Esophagus muscularis mucosa (tissue), 4 donors: Measurements from ENCODE around the gene ANKRD6. TPM values are rescaled to one million over a fixed set of nuclear protein-coding genes. Genes with fewer than 3 reads are reported as not detected.

Experiments
- DNase-seq: peaks from one replicate; pipeline ENCODE4 v3.0.0-alpha.2; 2017; ENCODE audit errors: extremely low spot score
- H3K27ac ChIP-seq, 4 donors: fragments of 200-600 bp; sonication (generic); replicated peaks in 1 of 4; 1 replicate in 3 of 4; 2 replicates in 1 of 4; pipeline ENCODE4 v1.5.1; 2016 to 2019; ENCODE audit warnings: mild to moderate bottlenecking in 1 of 4
- H3K27me3 ChIP-seq, 4 donors: fragments of 200-600 bp; sonication (generic); one replicate each; pipeline versions ENCODE4 v1.5.1 to v1.6.0; 2016 to 2019
- H3K36me3 ChIP-seq, 4 donors: fragments of 200-600 bp; sonication (generic); one replicate each; pipeline ENCODE4 v1.5.1; 2016 to 2019
- H3K4me1 ChIP-seq, 4 donors: fragments of 200-600 bp; sonication (generic); one replicate each; pipeline ENCODE4 v1.5.1; 2016 to 2019
- H3K4me3 ChIP-seq, 4 donors: fragments of 200-600 bp; sonication (generic); 1 replicate in 2 of 4; 2 replicates in 2 of 4; pipeline ENCODE4 v1.5.1; 2016 to 2019; ENCODE audit warnings: mild to moderate bottlenecking in 4 of 4, moderate library complexity in 1 of 4
- H3K9me3 ChIP-seq, 4 donors: fragments of 200-600 bp; sonication (generic); 1 replicate in 3 of 4; 2 replicates in 1 of 4; pipeline ENCODE4 v1.5.1; 2016 to 2019
- CTCF ChIP-seq, 3 experiments: fragments of 200-600 bp in 2 of 3; fragments of 450-650 bp in 1 of 3; sonication (generic) in 2 of 3; IDR thresholded peaks; one replicate each; pipeline ENCODE4 v1.5.1; 2017 to 2019; ENCODE audit warnings: antibody characterized with exemption in 3 of 3, mild to moderate bottlenecking in 2 of 3, moderate library complexity in 1 of 3
- EP300 ChIP-seq: sonication (generic); formaldehyde crosslinking; IDR thresholded peaks from one replicate; pipeline ENCODE4 v1.6.1; 2017; ENCODE audit warnings: antibody characterized with exemption
- POLR2A ChIP-seq: fragments of 450-650 bp; IDR thresholded peaks from one replicate; pipeline ENCODE4 v1.6.1; 2017; ENCODE audit warnings: antibody characterized with exemption, moderate library complexity, mild to moderate bottlenecking, low read depth
- POLR2AphosphoS5 ChIP-seq, 2 donors: sonication (generic); formaldehyde crosslinking; IDR thresholded peaks; one replicate each; pipeline ENCODE4 v1.6.1; 2017; ENCODE audit warnings: antibody characterized with exemption in 2 of 2
- WGBS: methylation state at CpG from one replicate; pipeline ENCODE4 v1.1.5; 2018; 5-methylcytosine and 5-hydroxymethylcytosine counted together
- intact Hi-C: fragments of 100-400 bp; cut with DNase I; formaldehyde crosslinking; loops from one replicate; pipeline ENCODE4 v1.15.1; 2023
- total RNA-seq, 4 donors: library from RNA; depleted of rRNA; stranded (reverse); fragments of >200 nt; gene quantifications; one replicate each; pipeline versions ENCODE4 v1.1.0 to v1.2.1, GENCODE V29; 2016

The ANKRD6 gene
- total RNA-seq, 4 donors from 2014 or later = 9.1 to 18.9 (median 10.7) TPM

GRCh38 chr6:89583559-89583958, 150.6 kb downstream of the ANKRD6 start:
- Histone ChIP-seq H3K4me3 (no peak overlapping the region), H3K27me3 (no peaks in the 10 kb centered on the region), H3K9me3 (no peaks in the 10 kb centered on the region), H3K36me3 (no peaks in the 10 kb centered on the region), H3K27ac (no peak overlapping the region), H3K4me1 (no peaks in the 10 kb centered on the region)
- intact Hi-C loops = no loop called here
- 97% methylated on average over 2 of the region's 2 CpGs for WGBS
- no peak for DNase-seq
- TF ChIP-seq POLR2A (no peak), POLR2AphosphoS5 (IDR thresholded peaks at IDR 0.05) (no peak), EP300 (no peak), CTCF (IDR thresholded peaks at IDR 0.05) (no peak)

- 87% methylated on average over 3 of the region's 3 CpGs for WGBS
- no peak for TF ChIP-seq EP300
- TF ChIP-seq POLR2A = no peak
- no peak for TF ChIP-seq POLR2AphosphoS5 (IDR thresholded peaks at IDR 0.05)
- no peak for TF ChIP-seq CTCF (IDR thresholded peaks at IDR 0.05)
- Histone ChIP-seq H3K4me1 (no peaks in the 10 kb centered on the region), H3K9me3 (no peaks in the 10 kb centered on the region), H3K36me3 (no peaks in the 10 kb centered on the region), H3K27me3 (no peaks in the 10 kb centered on the region), H3K27ac (no peak overlapping the region), H3K4me3 (no peak overlapping the region)
- intact Hi-C loops = no loop called here
- DNase-seq = no peak
These were observed 151.6 kb downstream of the ANKRD6 start for GRCh38 chr6:89584539-89584938.

GRCh38 chr6:89585154-89585553, 152.2 kb downstream of the ANKRD6 start:
- no peaks in the 10 kb centered on the region for H3K4me1 ChIP-seq
- TF ChIP-seq EP300 (no peak), POLR2AphosphoS5 (IDR thresholded peaks at IDR 0.05) (no peak), CTCF (IDR thresholded peaks at IDR 0.05) (no peak), POLR2A (no peak)
- DNase-seq = no peak
- no peak overlapping the region for H3K27ac ChIP-seq
- no peak overlapping the region for H3K4me3 ChIP-seq
- H3K36me3 ChIP-seq = no peaks in the 10 kb centered on the region
- no peaks in the 10 kb centered on the region for H3K9me3 ChIP-seq
- 53% methylated on average over 1 of the region's 1 CpG for WGBS
- intact Hi-C loops = no loop called here
- no peaks in the 10 kb centered on the region for H3K27me3 ChIP-seq

GRCh38 chr6:89589297-89590025, 156.5 kb downstream of the ANKRD6 start:
- DNase-seq = no peak
- WGBS = 82% methylated on average over 7 of the region's 7 CpGs
- intact Hi-C loops = no loop called here

More at GRCh38 chr6:89589297-89590025, 156.5 kb downstream of the ANKRD6 start:
- Histone ChIP-seq H3K36me3 (no peaks in the 10 kb centered on the region), H3K27ac (no peak overlapping the region), H3K4me3 (no peak overlapping the region), H3K4me1 (no peaks in the 10 kb centered on the region), H3K9me3 (no peaks in the 10 kb centered on the region), H3K27me3 (no peaks in the 10 kb centered on the region)
- TF ChIP-seq EP300 (no peak), POLR2AphosphoS5 (IDR thresholded peaks at IDR 0.05) (no peak), POLR2A (no peak), CTCF (IDR thresholded peaks at IDR 0.05) (no peak)
